Measurements from ENCODE around the gene PPP3R1.

DNA sequence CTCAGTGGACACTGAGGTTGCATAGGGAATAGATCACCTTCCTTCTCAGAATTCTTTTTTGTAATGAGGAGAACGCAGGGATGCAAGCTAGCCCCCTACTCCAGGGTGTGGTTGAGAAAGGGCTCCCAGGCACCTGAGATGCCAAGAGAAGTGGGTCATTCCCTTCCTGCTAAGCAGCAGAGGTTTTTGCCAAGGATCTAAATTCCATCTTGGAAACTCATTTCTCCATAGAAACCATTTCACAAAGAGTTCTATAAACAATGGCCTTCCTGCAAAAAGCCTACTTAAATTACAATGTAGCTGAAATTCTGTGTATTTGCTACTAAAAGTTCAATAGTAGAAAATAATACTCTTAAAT, 3.7 kb upstream of the PPP3R1 start:
- TF ChIP-seq, protein P1, sequence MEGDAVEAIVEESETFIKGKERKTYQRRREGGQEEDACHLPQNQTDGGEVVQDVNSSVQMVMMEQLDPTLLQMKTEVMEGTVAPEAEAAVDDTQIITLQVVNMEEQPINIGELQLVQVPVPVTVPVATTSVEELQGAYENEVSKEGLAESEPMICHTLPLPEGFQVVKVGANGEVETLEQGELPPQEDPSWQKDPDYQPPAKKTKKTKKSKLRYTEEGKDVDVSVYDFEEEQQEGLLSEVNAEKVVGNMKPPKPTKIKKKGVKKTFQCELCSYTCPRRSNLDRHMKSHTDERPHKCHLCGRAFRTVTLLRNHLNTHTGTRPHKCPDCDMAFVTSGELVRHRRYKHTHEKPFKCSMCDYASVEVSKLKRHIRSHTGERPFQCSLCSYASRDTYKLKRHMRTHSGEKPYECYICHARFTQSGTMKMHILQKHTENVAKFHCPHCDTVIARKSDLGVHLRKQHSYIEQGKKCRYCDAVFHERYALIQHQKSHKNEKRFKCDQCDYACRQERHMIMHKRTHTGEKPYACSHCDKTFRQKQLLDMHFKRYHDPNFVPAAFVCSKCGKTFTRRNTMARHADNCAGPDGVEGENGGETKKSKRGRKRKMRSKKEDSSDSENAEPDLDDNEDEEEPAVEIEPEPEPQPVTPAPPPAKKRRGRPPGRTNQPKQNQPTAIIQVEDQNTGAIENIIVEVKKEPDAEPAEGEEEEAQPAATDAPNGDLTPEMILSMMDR (IDR thresholded peaks at IDR 0.05), result no peak
- no peak for TF ChIP-seq POLR2AphosphoS5 (IDR thresholded peaks at IDR 0.05)
- TF ChIP-seq POLR2A (IDR thresholded peaks at IDR 0.05; ENCODE audit: low read depth), result no peak
- TF ChIP-seq EP300 (IDR thresholded peaks at IDR 0.05), result no peak

Data from esophagus muscularis mucosa (tissue), 4 donors.